A549 (cell line): ENCODE measurements around the gene PMIS2. TPM values are rescaled to one million over a fixed set of nuclear protein-coding genes. Genes with fewer than 3 reads are reported as not detected.

ENCODE experiments used
- ATAC-seq, 2 experiments: fragments of 200-7000 bp in 1 of 2; fragments of >200 bp in 1 of 2; cut with Nextera tagmentation in 1 of 2; cut with Tn5 transposase in 1 of 2; 3 replicates each; pipeline versions ENCODE4 v1.8.0 to v1.9.1; 2018 to 2020; ENCODE audit warnings: mild to moderate bottlenecking in 1 of 2, moderate library complexity in 1 of 2
- CTCF ChIA-PET: fragments of 300-600 bp; sonication (Branson Sonifier 250); formaldehyde crosslinking; extraction: SDS; loops from one replicate; lab custom pipeline; 2021; ENCODE audit warnings: antibody characterized with exemption, inconsistent platforms; lab: Yijun Ruan, JAX
- POLR2A ChIA-PET: fragments of 350-600 bp; formaldehyde crosslinking; extraction: SDS; loops from one replicate; lab custom pipeline; 2021; ENCODE audit warnings: antibody characterized with exemption, inconsistent platforms; lab: Yijun Ruan, JAX
- DNase-seq, 2 experiments: peaks; one replicate each; pipeline versions ENCODE4 v3.0.0 to v3.0.0-alpha.2; 2011 to 2016; ENCODE audit warnings: low read depth in 1 of 2, low spot score in 1 of 2
- FAIRE-seq: peaks from 2 replicates; lab custom pipeline; 2011; peaks lifted over from hg19 to GRCh38; lab: Jason Lieb, UNC
- H3K27ac ChIP-seq, 2 experiments: fragments of >200 bp; sonication (Bioruptor Twin); formaldehyde crosslinking; 3 replicates each; pipeline ENCODE4 v1.5.1; 2016 to 2017
- H3K4me1 ChIP-seq: fragments of >200 bp; sonication (Bioruptor Twin); formaldehyde crosslinking; 3 replicates; pipeline ENCODE4 v1.6.1; 2016
- H3K4me2 ChIP-seq: fragments of >200 bp; sonication (Bioruptor Twin); formaldehyde crosslinking; 3 replicates; pipeline ENCODE4 v1.6.1; 2016
- H3K4me3 ChIP-seq: fragments of >200 bp; sonication (Bioruptor Twin); formaldehyde crosslinking; 3 replicates; pipeline ENCODE4 v1.5.1; 2016
- H3K9me3 ChIP-seq: fragments of >200 bp; sonication (Bioruptor Twin); formaldehyde crosslinking; 3 replicates; pipeline ENCODE4 v1.6.1; 2016
- ATOH8 ChIP-seq: fragments of 250-450 bp; sonication (Bioruptor Pico); IDR thresholded peaks from 2 replicates; pipeline ENCODE4 v1.5.0; 2020; ENCODE audit warnings: low read depth, mild to moderate bottlenecking, moderate library complexity
- BCL3 ChIP-seq: fragments of >200 bp; sonication (Bioruptor Twin); formaldehyde crosslinking; IDR thresholded peaks from 3 replicates; pipeline ENCODE4 v1.6.1; 2016
- BHLHE40 ChIP-seq: IDR thresholded peaks from 2 replicates; pipeline ENCODE4 v1.6.1; 2012; ENCODE audit warnings: low read depth, low read length, inconsistent platforms
- CHD2 ChIP-seq: fragments of 150-350 bp; IDR thresholded peaks from 2 replicates; pipeline ENCODE4 v1.6.1; 2014; ENCODE audit warnings: low read length; ENCODE audit not compliant: partially characterized antibody
- FOSB ChIP-seq: fragments of 250-450 bp; sonication (Bioruptor Pico); IDR thresholded peaks from 2 replicates; pipeline ENCODE4 v1.5.0; 2020; ENCODE audit warnings: mild to moderate bottlenecking, moderate library complexity
- FOSL2 ChIP-seq, 2 experiments: fragments of 450-650 bp in 1 of 2; fragments of >200 bp in 1 of 2; sonication (Bioruptor Twin) in 1 of 2; formaldehyde crosslinking; IDR thresholded peaks; 2 replicates each; pipeline versions ENCODE4 v1.5.0 to v1.6.1; 2016 to 2020; ENCODE audit warnings: mild to moderate bottlenecking in 1 of 2, moderate library complexity in 1 of 2
- HDAC2 ChIP-seq: fragments of 200-600 bp; sonication (generic); IDR thresholded peaks from 2 replicates; pipeline ENCODE4 v1.6.1; 2016
- HES2 ChIP-seq: fragments of >200 bp; sonication (Bioruptor Twin); formaldehyde crosslinking; IDR thresholded peaks from 2 replicates; pipeline ENCODE4 v1.6.1; 2016
- HOXA7 ChIP-seq: fragments of 250-450 bp; sonication (Bioruptor Pico); IDR thresholded peaks from 2 replicates; pipeline ENCODE4 v1.5.0; 2020; ENCODE audit warnings: mild to moderate bottlenecking, moderate library complexity
- HOXB13 ChIP-seq: fragments of 250-450 bp; sonication (Bioruptor Pico); IDR thresholded peaks from 2 replicates; pipeline ENCODE4 v1.5.0; 2020; ENCODE audit warnings: low read depth, mild to moderate bottlenecking, moderate library complexity
- HOXB5 ChIP-seq: fragments of 250-450 bp; sonication (Bioruptor Pico); IDR thresholded peaks from 2 replicates; pipeline ENCODE4 v1.5.0; 2020; ENCODE audit warnings: mild to moderate bottlenecking, moderate library complexity
- JUN ChIP-seq, 2 experiments: fragments of >200 bp; sonication (Bioruptor Twin); formaldehyde crosslinking; IDR thresholded peaks; 2 replicates in 1 of 2; 3 replicates in 1 of 2; pipeline ENCODE4 v1.6.1; 2016 to 2017
- KDM1A ChIP-seq: fragments of 200-600 bp; sonication (generic); IDR thresholded peaks from 2 replicates; pipeline ENCODE4 v1.6.1; 2016; ENCODE audit warnings: low read depth, mild to moderate bottlenecking
- KDM5A ChIP-seq: fragments of 200-600 bp; sonication (generic); IDR thresholded peaks from 2 replicates; pipeline ENCODE4 v1.6.1; 2016; ENCODE audit warnings: antibody characterized with exemption, mild to moderate bottlenecking
- NPAS2 ChIP-seq: fragments of 250-450 bp; sonication (Bioruptor Pico); IDR thresholded peaks from 2 replicates; pipeline ENCODE4 v1.8.0; 2022; ENCODE audit warnings: mild to moderate bottlenecking, moderate library complexity, borderline replicate concordance
- RCOR1 ChIP-seq: fragments of 150-350 bp; IDR thresholded peaks from 2 replicates; pipeline ENCODE4 v1.6.1; 2014; ENCODE audit warnings: antibody characterized with exemption, low read length, low read depth
- REST ChIP-seq: fragments of 200-600 bp; sonication (generic); IDR thresholded peaks from 2 replicates; pipeline ENCODE4 v1.6.1; 2016; ENCODE audit warnings: antibody characterized with exemption, mild to moderate bottlenecking, moderate library complexity
- RFX5 ChIP-seq: fragments of 450-650 bp; IDR thresholded peaks from 2 replicates; pipeline ENCODE4 v1.7.1; 2014; ENCODE audit warnings: antibody characterized with exemption, mild to moderate bottlenecking, moderate library complexity
- RNF2 ChIP-seq: fragments of 200-600 bp; sonication (generic); IDR thresholded peaks from 2 replicates; pipeline ENCODE4 v1.6.1; 2016; ENCODE audit warnings: low read depth, mild to moderate bottlenecking, antibody characterized with exemption, moderate library complexity, borderline replicate concordance
- TFCP2L1 ChIP-seq: fragments of 250-450 bp; sonication (Bioruptor Pico); IDR thresholded peaks from 2 replicates; pipeline ENCODE4 v1.5.0; 2021; ENCODE audit warnings: mild to moderate bottlenecking
- TP53 ChIP-seq: fragments of 250-450 bp; sonication (Bioruptor Pico); IDR thresholded peaks from 2 replicates; pipeline ENCODE4 v1.5.0; 2021; ENCODE audit warnings: mild to moderate bottlenecking, moderate library complexity
- ZC3H11A ChIP-seq: fragments of 450-650 bp; IDR thresholded peaks from 2 replicates; pipeline ENCODE4 v1.6.1; 2014; ENCODE audit warnings: antibody characterized with exemption, mild to moderate bottlenecking
- ZFP36 ChIP-seq: fragments of 450-650 bp; IDR thresholded peaks from 2 replicates; pipeline ENCODE4 v1.6.1; 2014; ENCODE audit warnings: borderline replicate concordance; ENCODE audit not compliant: partially characterized antibody
- ZNF302 ChIP-seq: fragments of 250-450 bp; sonication (Bioruptor Pico); IDR thresholded peaks from 2 replicates; pipeline ENCODE4 v1.9.0; 2021; ENCODE audit warnings: inconsistent platforms, mild to moderate bottlenecking, moderate library complexity
- WGBS: methylation state at CpG from one replicate; pipeline ENCODE4 v1.1.6; 2017; ENCODE audit errors: missing lambda C conversion rate; 5-methylcytosine and 5-hydroxymethylcytosine counted together
- polyA plus RNA-seq, 4 experiments: library from polyadenylated mRNA; depleted of rRNA in 3 of 4; stranded (reverse); fragments of >200 nt; fragmentation: RNase III in 1 of 4; extraction: RNeasy Plus Mini Kit Qiagen cat#74134 plus additional on column Dnase treatment in 1 of 4; gene quantifications; 2 replicates in 3 of 4; 3 replicates in 1 of 4; pipeline ENCODE4 v1.2.3, GENCODE V29; 2011 to 2017

Gene PMIS2
- polyA plus RNA-seq, 2 of the 4 experiments (the other 2 are of a cell fraction): not detected

- TF ChIP-seq KDM5A: no peak
- no peak for TF ChIP-seq RFX5
- no peak for TF ChIP-seq HOXB5 (CRISPR knock-in tag)
- TF ChIP-seq ATOH8 (CRISPR knock-in tag): no peak
- TF ChIP-seq ZNF302 (CRISPR knock-in tag): no peak
- no peak for TF ChIP-seq TFCP2L1
- no peak for TF ChIP-seq JUN (IDR thresholded peaks at IDR 0.05)
- no peak for TF ChIP-seq NPAS2 (CRISPR knock-in tag)
- no peak for TF ChIP-seq HDAC2
- TF ChIP-seq CHD2: no peak
- TF ChIP-seq FOSL2 (IDR thresholded peaks at IDR 0.05): no peak
- no peak for TF ChIP-seq FOSL2 (CRISPR knock-in tag; IDR thresholded peaks at IDR 0.05)
- no peak for TF ChIP-seq HOXB13 (CRISPR knock-in tag)
- no peak for TF ChIP-seq BHLHE40
- TF ChIP-seq HOXA7: no peak
- TF ChIP-seq FOSB (CRISPR knock-in tag): no peak
- Histone ChIP-seq H3K4me3 (no peak overlapping the region), H3K4me1 (0 out of 3 replicates have a peak, but pooled peaks cover 6% of the 10 kb centered on the region), H3K9me3 (no peaks in the 10 kb centered on the region), H3K27ac (no peak overlapping the region), H3K4me2 (no peak overlapping the region)
- ATAC-seq: no peak
- FAIRE-seq: no peak
- 65% methylated on average over 23 of the region's 23 CpGs for WGBS
- ChIA-PET CTCF (interaction anchor here (0.9 to 6.9 kb wide), 2 partner anchors 12 to 41 kb away, joined by 3 to 80 read pairs; no protein-coding TSS in a partner anchor), POLR2A (interaction anchor here (0.5 kb wide), 1 partner anchor 182 kb away, joined by 4 read pairs; no protein-coding TSS in a partner anchor)
- no peak for DNase-seq
Measured at GRCh38 chr19:35559781-35560180, 26.2 kb upstream of the PMIS2 start.

GRCh38 chr19:35560271-35560670 is 25.7 kb upstream of the PMIS2 start:
- H3K4me3 ChIP-seq: no peak overlapping the region
- POLR2A ChIA-PET: no interaction called here
- H3K4me2 ChIP-seq: no peak overlapping the region
- H3K27ac ChIP-seq: no peak overlapping the region
- 66% methylated on average over 18 of the region's 18 CpGs for WGBS
- FAIRE-seq (no peak), ATAC-seq (no peak), DNase-seq (no peak)
- H3K9me3 ChIP-seq: no peaks in the 10 kb centered on the region
- no peak for TF ChIP-seq HES2
- TF ChIP-seq KDM1A: no peak
- TF ChIP-seq RNF2: no peak
- TF ChIP-seq RCOR1: no peak
- TF ChIP-seq ZFP36: no peak
- TF ChIP-seq ZC3H11A: no peak
- TF ChIP-seq TP53 (CRISPR knock-in tag): no peak
- TF ChIP-seq HOXB5 (CRISPR knock-in tag): no peak
- TF ChIP-seq HOXA7: no peak
- no peak for TF ChIP-seq HOXB13 (CRISPR knock-in tag)
- TF ChIP-seq BCL3: no peak
- TF ChIP-seq REST: no peak
- CTCF ChIA-PET: interaction anchor here (0.8 to 6.9 kb wide), 2 partner anchors 12 to 22 kb away, joined by 4 to 80 read pairs; no protein-coding TSS in a partner anchor
- H3K4me1 ChIP-seq: 0 out of 3 replicates have a peak, but pooled peaks cover 6% of the 10 kb centered on the region
